ENCODE measurements around the gene CFAP77. TPM values are rescaled to one million over a fixed set of nuclear protein-coding genes. Genes with fewer than 3 reads are reported as not detected.
A peak's percentile ranks its signal among the peaks of the same experiment; 100 is the strongest.

The CFAP77 gene
- total RNA-seq, 1 donor = under 0.01 TPM

- peak overlapping the region; percentile 23 for H3K4me3 ChIP-seq (ENCODE audit: low read depth, low read length)
- TF ChIP-seq CTCF (IDR thresholded peaks at IDR 0.05; ENCODE audit: insufficient read depth, low read depth, low read length) = peak; percentile 43
- peak; percentile 12 for DNase-seq (ENCODE audit: low read depth)
Observed at GRCh38 chr9:132546148-132547051, 136.4 kb downstream of the CFAP77 start.

DNA sequence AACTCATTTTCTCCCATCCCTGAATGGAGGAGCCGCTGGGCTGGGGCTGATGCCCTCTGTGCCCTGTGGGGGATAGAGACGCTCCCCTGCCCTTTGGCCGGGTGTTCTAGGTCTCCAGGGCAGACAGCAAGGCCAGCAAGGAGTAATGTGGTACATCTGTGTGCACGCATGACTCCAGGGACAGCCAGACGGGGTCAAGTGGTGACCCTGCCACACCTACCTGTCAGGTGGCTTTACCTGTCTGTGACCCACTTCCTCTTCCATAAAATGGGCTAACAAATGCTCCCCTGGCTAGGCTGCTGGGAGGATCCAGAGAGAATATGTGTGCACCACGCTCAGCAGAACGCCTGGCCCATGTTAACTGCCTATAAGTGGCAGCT, 137.0 kb downstream of the CFAP77 start:
- DNase-seq (ENCODE audit: low read depth) = no peak
- H3K4me3 ChIP-seq (ENCODE audit: low read depth, low read length) = no peak overlapping the region
- no peak for TF ChIP-seq CTCF (IDR thresholded peaks at IDR 0.05; ENCODE audit: insufficient read depth, low read depth, low read length)

GRCh38 chr9:132547436-132547835, 137.4 kb downstream of the CFAP77 start:
- no peak overlapping the region for H3K4me3 ChIP-seq (ENCODE audit: low read depth, low read length)
- TF ChIP-seq CTCF (IDR thresholded peaks at IDR 0.05; ENCODE audit: insufficient read depth, low read depth, low read length) = no peak
- DNase-seq (ENCODE audit: low read depth) = no peak

- TF ChIP-seq CTCF (IDR thresholded peaks at IDR 0.05; ENCODE audit: insufficient read depth, low read depth, low read length) = no peak
- H3K4me3 ChIP-seq (ENCODE audit: low read depth, low read length) = no peak overlapping the region
- DNase-seq (ENCODE audit: low read depth) = no peak
Observed at GRCh38 chr9:132547976-132548730, 138.1 kb downstream of the CFAP77 start.

- TF ChIP-seq CTCF (IDR thresholded peaks at IDR 0.05; ENCODE audit: insufficient read depth, low read depth, low read length) = no peak
- H3K4me3 ChIP-seq (ENCODE audit: low read depth, low read length) = no peak overlapping the region
- DNase-seq (ENCODE audit: low read depth) = no peak
Observed at GRCh38 chr9:132548751-132549640, 139.0 kb downstream of the CFAP77 start.

GRCh38 chr9:132551556-132551955, 141.5 kb downstream of the CFAP77 start:
- no peak for DNase-seq (ENCODE audit: low read depth)
- H3K4me3 ChIP-seq (ENCODE audit: low read depth, low read length) = no peak overlapping the region
- TF ChIP-seq CTCF (IDR thresholded peaks at IDR 0.05; ENCODE audit: insufficient read depth, low read depth, low read length) = no peak

Data from fibroblast of villous mesenchyme (primary cell).